Measurements from ENCODE around the gene RRM2.

- TF ChIP-seq, protein P1, sequence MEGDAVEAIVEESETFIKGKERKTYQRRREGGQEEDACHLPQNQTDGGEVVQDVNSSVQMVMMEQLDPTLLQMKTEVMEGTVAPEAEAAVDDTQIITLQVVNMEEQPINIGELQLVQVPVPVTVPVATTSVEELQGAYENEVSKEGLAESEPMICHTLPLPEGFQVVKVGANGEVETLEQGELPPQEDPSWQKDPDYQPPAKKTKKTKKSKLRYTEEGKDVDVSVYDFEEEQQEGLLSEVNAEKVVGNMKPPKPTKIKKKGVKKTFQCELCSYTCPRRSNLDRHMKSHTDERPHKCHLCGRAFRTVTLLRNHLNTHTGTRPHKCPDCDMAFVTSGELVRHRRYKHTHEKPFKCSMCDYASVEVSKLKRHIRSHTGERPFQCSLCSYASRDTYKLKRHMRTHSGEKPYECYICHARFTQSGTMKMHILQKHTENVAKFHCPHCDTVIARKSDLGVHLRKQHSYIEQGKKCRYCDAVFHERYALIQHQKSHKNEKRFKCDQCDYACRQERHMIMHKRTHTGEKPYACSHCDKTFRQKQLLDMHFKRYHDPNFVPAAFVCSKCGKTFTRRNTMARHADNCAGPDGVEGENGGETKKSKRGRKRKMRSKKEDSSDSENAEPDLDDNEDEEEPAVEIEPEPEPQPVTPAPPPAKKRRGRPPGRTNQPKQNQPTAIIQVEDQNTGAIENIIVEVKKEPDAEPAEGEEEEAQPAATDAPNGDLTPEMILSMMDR (IDR thresholded peaks at IDR 0.05) = no peak
- TF ChIP-seq NFYB (CRISPR knock-in tag; conservative IDR thresholded peaks at IDR 0.05; ENCODE audit: low read depth) (no peak), ARID4B (CRISPR knock-in tag; IDR thresholded peaks at IDR 0.05; ENCODE audit: borderline replicate concordance) (no peak), FOXJ3 (CRISPR knock-in tag; IDR thresholded peaks at IDR 0.05; ENCODE audit: borderline replicate concordance) (no peak), STAT6 (CRISPR knock-in tag; conservative IDR thresholded peaks at IDR 0.05; ENCODE audit: low read depth) (no peak), PRDM15 (CRISPR knock-in tag; IDR thresholded peaks at IDR 0.05) (no peak), ATF1 (CRISPR knock-in tag; IDR thresholded peaks at IDR 0.05) (no peak)
- TF ChIP-seq, protein P2, sequence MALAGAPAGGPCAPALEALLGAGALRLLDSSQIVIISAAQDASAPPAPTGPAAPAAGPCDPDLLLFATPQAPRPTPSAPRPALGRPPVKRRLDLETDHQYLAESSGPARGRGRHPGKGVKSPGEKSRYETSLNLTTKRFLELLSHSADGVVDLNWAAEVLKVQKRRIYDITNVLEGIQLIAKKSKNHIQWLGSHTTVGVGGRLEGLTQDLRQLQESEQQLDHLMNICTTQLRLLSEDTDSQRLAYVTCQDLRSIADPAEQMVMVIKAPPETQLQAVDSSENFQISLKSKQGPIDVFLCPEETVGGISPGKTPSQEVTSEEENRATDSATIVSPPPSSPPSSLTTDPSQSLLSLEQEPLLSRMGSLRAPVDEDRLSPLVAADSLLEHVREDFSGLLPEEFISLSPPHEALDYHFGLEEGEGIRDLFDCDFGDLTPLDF (CRISPR knock-in tag; IDR thresholded peaks at IDR 0.05) = no peak
These were observed 32.9 kb upstream of the RRM2 start for GRCh38 chr2:10089565-10090190.

Measured in WTC11 (cell line).